Stimulated activated CD8-positive, alpha-beta memory T cell treated with anti-CD3 and anti-CD28 coated beads, Interleukin-7, amount 100 ng/mL, for 1 hour (primary cell): Measurements from ENCODE around the gene SMG5.
"Not testable (repeated sequence)": the region's sequence is repeated elsewhere in the genome, so short reads cannot be mapped to it uniquely, and the experiment has no call there.

Experiments used
- DNase-seq, 2 donors: peaks; one replicate each; pipeline ENCODE4 v3.0.0-alpha.2; 2020; ENCODE audit warnings: low read depth in 2 of 2

SMG5 gene, protein sequence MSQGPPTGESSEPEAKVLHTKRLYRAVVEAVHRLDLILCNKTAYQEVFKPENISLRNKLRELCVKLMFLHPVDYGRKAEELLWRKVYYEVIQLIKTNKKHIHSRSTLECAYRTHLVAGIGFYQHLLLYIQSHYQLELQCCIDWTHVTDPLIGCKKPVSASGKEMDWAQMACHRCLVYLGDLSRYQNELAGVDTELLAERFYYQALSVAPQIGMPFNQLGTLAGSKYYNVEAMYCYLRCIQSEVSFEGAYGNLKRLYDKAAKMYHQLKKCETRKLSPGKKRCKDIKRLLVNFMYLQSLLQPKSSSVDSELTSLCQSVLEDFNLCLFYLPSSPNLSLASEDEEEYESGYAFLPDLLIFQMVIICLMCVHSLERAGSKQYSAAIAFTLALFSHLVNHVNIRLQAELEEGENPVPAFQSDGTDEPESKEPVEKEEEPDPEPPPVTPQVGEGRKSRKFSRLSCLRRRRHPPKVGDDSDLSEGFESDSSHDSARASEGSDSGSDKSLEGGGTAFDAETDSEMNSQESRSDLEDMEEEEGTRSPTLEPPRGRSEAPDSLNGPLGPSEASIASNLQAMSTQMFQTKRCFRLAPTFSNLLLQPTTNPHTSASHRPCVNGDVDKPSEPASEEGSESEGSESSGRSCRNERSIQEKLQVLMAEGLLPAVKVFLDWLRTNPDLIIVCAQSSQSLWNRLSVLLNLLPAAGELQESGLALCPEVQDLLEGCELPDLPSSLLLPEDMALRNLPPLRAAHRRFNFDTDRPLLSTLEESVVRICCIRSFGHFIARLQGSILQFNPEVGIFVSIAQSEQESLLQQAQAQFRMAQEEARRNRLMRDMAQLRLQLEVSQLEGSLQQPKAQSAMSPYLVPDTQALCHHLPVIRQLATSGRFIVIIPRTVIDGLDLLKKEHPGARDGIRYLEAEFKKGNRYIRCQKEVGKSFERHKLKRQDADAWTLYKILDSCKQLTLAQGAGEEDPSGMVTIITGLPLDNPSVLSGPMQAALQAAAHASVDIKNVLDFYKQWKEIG

DNA sequence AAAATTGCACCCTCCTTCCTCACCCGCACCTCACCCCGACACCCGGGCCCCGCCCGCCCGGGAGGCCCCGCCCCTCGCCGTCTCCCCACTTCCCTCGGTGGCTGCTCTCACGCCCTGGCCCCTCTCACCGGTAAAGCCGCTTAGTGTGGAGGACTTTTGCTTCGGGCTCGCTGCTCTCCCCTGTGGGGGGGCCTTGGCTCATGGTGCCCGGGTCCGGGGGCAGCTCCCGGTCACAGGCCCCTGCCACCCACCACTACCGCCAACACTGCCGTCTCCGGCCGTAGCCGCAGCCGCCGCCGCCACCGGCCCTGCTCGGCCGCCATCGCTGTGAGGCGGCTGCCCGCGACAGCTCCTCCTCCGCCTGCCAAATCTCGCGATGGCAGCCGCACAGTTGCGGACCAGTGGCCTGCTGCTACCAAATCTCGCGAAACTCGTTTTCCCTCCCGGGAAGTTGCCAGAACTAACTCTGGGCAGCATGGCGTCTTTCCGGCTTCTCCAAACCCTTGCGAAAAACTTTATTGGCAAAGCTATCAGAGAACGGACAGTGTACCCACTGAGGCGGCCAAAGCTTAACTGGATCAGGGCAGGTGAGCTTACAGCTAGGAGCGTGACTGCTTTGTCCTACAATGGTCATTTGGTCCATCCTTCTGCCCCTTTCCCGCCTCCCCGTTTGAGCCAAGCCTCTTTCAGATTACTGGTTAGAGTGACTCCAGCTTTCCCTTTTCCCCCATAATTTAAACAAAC is at the start of gene SMG5:
Gene SMG5, minus strand, starts transcription at position 347 of the 744 bp plus-strand sequence. Its CDS starts 145 bp downstream, at position 202.
- peak; percentile 85 to 88 for DNase-seq

DNA sequence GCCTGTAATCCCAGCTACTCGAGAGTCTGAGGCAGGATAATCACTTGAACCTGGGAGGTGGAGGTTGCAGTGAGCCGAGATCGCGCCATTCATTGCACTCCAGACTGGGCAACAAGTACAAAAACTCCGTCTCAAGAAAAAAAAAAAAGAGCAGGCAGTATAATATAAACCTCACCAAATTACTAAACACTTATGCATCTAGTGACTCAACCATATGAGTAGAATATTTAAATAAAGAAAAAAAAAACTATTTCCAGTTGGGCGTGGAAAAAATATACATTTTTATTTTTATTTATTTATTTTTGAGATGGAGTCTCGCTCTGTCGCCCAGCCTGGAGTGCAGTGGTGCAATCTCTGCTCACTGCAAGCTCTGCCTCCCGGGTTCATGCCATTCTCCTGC is 40.6 kb upstream of the SMG5 start:
- DNase-seq = not testable (repeated sequence)

DNA sequence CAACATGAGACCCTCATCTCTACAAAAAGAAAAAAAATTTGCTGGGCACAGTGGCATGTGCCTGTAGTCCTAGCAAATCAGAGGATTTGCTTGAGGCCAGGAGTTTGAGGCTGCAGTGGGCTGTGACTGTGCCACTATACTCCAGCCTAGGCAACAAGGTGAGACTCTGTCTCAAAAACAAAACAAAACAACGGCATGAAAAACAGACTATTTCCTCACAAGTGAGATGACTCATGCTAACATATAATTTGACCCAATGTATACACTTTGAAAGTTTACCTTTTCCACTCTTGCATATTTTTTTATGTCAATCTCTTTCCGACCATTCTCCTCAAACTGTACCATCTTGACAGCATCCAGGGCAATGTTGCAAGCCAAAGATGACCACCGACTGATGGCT is 37.9 kb upstream of the SMG5 start:
- no peak for DNase-seq

DNA sequence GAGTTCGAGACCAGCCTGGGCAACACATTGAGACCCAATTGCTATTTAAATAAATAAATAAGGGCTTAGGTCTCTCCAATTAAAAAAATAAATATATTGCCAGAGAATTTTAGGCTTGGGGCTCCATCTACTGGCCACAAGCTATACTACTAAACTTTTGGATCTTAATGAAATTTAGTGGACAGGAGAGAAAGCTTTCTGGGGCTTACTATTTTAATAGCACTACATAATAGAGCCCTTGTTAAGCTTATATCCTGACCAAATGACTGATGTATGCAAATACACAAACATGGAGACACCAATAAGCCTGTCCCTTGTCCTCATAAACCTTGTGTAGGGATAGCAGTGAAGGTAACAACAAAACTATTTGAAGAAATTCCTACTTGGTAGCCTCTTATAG is 37.0 kb upstream of the SMG5 start:
- no peak for DNase-seq

DNA sequence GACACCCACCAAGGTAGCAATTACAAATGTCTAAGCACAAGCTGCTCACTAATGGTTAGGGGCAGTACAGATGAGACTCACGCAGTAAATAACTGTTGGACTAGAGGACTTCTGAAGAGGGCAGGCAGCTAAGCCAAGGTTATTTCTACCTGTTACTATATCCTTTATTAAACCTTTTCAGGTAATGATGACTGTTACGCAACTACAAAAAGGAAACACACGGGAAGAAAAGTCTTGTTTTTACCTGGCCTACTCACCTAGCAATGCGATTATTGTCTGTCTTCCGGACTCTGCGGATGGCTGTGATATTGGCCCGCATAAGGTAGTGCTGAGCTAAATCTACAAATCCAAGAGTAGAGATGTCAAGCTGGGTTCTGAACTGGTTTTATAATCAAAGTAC is 34.3 kb upstream of the SMG5 start:
- no peak for DNase-seq

DNA sequence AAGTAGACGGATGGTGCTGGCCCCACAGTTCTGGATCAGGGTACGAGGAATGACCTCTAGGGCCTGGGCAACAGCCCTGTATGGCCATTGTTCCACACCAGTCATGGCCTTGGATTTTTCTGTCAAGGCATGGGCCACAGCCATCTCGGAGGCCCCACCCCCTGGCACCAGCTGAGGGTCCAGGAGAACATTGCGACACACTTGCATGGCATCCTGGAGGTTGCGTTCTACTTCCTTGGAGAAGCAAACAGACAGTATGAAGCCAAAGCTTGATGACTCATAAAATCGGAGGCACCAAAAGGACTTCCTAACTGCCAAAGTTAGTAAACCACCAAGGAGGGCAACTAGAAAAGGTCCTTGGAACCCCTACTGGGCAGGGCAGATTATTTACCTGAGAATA is 28.3 kb upstream of the SMG5 start:
- DNase-seq = no peak

DNA sequence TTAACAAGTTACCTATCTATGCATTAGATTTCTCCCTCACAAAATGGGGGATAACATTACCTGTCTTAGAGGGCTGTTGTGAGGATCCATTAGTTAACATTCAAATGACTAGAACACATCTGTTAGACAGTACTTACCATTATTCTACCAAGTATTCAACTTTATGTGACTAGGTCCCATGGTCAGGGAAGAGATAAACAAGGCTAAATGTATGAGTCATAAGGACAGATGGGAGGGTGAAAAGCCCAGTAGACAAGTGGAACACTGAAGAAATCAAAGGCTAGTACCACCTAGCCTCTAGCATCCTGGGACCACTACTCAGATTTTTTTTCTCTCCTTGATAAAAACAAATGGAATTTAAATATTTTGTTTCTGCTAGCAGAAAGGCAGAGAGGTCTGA is 25.5 kb upstream of the SMG5 start:
- DNase-seq = no peak

DNA sequence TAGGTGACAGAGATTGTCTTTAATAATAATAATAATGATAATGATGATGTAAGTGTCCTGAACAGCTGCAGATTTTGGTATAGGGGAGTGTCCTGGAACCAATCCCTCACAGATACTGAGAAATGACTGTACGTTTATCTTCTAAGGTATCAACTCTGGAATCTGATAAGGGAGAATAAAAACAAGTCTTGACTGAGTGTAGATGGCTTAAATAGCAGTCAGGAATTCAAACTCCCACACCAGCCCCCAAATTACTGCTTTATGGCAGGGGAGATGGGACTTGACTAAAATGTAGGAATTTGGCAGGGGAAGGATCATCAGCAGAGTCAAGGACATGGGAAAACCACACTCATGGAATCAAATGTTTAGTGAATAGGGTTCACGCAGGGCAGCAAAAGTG is 22.6 kb upstream of the SMG5 start:
- DNase-seq = no peak

DNA sequence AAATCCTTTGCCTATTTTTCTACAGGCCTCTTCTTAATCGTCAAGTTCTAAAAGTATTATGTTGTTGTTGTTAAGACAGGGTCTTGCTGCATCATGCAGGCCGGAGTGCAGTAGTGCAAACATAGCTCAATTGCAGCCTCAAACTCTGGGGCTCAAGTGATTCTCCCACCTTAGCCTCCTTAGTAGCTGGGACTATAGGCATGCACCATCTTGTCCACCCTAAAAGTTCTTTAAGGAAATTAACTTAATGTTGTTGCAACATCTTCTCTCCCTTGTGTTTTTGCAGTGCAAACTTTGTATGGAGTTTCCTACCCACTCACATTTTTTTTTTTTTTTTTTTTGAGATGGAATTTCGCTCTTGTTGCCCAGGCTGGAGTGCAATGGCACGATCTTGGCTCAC is 20.6 kb upstream of the SMG5 start:
- DNase-seq = no peak

DNA sequence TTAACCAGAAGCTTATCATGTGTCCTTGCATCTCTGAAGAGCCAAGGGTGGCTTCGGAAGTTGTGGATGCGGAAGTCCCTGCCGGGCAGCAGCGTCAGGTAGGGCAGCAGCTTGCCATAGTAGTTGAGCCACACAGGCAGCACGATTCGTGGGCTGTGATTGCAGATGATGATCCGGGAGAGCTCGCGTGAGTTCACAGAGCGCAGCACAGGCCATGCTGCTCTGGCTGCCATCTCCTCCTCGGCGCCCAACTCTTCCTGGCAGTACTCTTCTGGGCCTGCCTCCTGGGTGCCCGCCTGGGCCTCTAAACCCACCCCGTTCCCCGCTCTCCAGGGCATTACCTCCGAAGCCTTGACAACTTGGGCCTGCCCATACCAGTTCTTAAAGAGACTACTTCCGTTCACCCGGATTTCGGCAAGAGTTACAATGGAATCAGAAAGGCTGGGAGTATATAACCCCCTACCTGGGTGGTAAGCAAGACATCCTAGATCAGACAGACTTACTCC is 16.3 kb upstream of the SMG5 start, which contains the start of gene VHLL:
Gene VHLL, minus strand, starts transcription at position 456 of the 506 bp plus-strand sequence. Its CDS starts 118 bp downstream, at position 338.
- DNase-seq = no peak

DNA sequence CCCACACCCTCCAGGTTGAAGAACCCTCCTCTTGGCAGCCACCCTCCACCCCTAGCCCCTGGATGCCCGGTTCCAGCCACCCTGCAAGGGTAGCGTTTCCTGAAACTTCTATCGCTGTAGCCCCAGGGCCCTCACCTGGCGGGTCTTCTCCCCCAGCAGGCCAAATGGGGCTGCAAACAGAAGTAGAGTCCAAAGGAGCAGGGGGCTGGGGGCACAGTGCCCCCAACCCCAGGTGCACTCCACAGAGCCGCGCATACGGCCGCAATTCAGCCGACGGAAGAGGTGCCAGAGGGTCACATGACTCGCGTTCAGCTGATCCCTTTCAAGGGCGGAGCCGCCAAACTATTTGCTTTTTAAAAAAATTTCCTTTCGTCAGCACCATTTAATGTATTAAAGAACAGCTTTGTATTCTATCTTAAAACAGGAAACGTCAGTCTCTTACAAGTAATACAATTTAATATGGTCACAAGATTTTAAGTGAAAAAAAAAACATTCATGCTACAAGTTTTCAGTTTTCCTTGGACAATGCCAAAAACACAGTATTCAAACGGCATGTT is 12.8 kb upstream of the SMG5 start, which contains the start of gene GLMP:
Gene GLMP, minus strand, starts transcription at position 289 of the 557 bp plus-strand sequence. Its CDS starts 34 bp downstream, at position 255.
- DNase-seq = peak; percentile 20 to 28

DNA sequence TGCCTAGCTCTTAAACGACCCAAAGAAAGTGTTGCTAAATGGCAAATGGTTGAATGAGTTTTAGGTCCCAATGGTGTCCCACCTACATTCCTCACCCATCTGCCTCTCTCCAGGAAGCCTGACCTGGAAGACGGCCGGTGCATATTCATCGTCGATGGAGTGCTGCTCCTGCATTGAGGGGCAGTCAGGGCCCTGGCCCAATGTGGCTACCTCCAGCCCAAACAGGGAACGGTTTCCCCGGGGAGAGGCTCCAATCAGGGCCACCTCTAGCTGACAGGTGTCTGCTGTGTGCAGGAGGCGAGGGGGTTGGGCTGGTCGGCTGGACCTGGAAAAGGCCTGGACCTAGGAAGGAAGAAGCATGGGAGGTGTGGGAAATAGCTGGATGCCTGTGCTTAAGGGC is 11.3 kb upstream of the SMG5 start:
- no peak for DNase-seq

DNA sequence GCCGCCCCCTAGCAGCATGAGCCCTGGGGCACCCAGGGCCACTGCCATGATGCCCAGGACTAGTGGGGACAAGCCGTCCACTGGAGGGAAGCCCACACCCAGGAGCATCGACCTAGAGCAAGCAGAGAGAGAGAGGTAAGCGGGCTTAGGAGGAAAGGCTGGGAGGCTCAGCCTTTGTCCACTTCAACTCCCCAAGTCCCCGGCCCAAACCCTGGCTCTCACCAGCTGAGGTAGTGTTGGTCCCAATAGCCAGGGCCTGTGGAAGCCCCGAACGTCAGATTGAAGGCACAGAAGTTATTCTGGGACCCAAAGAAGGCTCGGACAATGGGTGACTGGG is 10.4 kb upstream of the SMG5 start:
- no peak for DNase-seq

DNA sequence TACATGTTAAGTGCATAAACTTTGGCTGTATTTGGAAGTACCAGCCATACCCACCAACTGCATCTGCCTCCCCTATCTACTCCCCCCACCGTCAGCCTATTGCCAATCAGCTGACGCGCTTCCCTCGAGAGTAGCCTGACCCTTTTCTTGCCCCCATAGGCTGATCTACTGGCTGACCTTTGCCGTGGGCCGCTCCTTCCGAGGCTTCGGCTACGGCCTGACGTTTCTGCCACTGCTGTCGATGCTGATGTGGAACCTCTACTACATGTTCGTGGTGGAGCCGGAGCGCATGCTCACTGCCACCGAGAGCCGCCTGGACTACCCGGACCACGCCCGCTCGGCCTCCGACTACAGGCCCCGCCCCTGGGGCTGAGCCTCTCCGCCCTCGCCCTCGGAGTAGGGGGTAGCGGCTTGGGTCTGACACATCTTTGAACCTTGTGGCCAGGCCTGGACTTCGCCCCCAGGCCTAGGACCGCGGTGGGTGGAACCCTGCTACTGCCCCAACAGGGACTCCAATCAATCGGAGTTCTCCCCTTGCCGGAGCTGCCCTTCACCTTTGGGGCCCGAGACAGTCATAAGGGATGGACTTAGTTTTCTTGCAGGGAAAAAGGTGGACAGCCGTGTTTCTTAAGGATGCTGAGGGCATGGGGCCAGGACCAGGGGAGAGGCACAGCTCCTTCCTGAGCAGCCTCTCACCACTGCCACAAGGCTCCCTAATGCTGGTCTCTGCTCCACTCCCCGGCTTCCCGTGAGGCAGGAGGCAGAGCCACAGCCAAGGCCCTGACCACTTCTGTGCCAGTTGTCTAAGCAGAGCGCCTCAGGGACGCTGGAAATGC is 8.8 kb upstream of the SMG5 start:
- DNase-seq = no peak

DNA sequence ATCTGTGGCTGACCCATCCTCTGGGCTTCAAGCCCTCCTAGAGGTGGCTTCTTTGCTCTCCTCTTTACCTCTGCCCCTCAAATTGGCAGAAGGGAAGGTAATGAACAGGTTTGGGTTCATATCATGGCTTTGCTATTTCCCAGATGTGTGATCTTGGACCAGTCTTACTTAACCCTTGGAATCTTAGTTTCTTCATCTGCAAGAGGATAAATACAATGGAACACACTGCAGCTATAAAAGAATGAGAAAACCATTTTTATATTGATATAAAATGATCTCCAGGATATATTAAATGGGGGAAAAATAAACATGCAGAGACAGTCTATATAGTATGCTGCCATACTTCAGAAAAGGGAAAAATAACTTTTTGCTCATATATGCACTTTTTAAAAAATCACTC is 7.2 kb upstream of the SMG5 start:
- DNase-seq = no peak

DNA sequence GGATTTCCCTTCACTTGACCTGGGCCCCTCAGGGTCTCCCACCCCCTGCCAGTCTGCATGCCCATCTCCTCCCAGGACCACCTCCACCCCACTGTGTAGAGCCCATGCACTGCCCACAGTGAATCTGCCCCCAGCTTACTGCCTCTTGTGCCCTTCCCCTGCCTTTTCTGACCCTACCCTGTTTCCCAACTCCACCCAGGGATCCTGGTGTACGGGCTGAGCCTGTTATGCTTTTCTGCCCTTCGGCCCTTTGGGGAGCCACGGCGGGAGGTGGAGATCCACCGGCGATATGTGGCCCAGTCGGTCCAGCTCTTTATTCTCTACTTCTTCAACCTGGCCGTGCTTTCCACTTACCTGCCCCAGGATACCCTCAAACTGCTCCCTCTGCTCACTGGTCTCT is 3.4 kb upstream of the SMG5 start:
- no peak for DNase-seq

DNA sequence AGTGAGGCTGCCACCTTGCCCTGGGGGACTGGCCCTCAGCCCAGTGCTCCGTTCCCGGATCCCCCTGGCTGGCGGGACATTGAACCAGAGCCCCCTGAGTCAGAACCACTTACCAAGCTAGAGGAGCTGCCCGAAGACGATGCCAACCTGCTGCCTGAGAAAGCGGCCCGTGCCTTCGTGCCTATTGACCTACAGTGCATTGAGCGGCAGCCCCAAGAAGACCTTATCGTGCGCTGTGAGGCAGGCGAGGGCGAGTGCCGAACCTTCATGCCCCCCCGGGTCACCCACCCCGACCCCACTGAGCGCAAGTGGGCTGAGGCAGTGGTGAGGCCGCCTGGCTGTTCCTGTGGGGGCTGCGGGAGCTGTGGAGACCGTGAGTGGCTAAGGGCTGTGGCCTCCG is 2.8 kb upstream of the SMG5 start:
- no peak for DNase-seq

DNA sequence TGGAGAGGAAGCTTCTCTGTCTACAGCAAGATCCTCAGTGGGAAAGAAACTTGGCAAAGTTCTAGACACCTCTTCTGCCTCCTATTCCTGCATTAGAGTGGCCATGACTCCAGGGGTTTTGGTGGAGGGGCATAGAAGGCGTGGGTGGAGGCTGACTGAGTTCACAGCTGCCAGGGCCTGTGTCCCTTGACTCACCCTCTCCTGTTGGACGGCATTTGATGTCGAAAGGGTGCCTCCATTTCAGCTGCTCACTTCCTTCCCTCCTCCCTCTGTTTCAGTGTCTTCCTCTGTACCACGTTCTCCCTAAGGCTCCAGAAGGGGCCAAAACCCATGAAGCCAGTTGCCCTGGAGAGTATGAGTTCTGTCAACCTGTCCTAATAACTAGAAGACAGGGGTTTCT is 2.1 kb upstream of the SMG5 start:
- DNase-seq = no peak

DNA sequence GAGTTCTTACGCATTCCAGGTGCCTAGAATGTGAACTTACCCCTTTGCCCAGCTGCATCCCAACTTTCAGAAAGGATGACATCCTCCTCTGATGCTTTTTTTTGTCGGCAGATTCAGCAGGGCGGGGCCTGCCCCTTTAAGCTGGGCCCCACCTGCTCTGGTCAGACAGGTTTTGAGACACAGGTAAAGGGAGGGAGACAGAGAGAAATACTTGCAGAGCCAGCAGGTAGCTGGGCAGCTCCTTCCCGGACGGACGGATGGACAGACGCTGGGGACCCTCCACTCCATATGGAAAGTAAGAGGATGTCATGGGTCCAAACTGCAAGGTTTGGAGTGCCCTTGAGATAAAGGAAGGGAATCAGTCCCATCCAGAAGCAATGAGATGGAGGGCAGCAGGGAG is 1.5 kb upstream of the SMG5 start, which contains the start of gene TMEM79:
Gene TMEM79, plus strand, starts transcription at position 214 of the 400 bp plus-strand sequence. CDS start 902 bp downstream, outside the sequence.
- DNase-seq = no peak

DNA sequence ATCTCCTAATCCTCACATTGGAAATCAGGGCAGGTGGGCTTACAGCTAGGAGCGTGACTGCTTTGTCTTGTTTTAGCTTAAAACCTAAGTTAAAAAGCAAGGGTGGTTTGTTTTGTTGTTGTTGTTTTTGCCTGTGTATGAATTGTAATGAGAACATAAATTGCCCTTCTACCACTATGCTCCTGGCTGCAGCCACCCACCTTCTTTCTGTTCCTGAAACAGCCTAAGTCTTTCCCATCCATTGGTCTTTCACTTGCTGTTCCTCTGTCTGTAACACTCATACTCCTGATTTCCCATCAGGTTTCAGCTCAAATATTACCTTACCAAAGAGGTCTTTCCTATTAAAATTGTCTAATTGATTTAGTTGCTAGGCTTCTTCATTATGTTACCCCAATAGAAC is 896 bp upstream of the SMG5 start:
- no peak for DNase-seq
